ENCODE results near the gene LIN37. TPM values are rescaled to one million over a fixed set of nuclear protein-coding genes. Genes with fewer than 3 reads are reported as not detected.

LIN37 gene
- total RNA-seq, 1 experiment from 2014 or later, result 23.5 TPM

DNA sequence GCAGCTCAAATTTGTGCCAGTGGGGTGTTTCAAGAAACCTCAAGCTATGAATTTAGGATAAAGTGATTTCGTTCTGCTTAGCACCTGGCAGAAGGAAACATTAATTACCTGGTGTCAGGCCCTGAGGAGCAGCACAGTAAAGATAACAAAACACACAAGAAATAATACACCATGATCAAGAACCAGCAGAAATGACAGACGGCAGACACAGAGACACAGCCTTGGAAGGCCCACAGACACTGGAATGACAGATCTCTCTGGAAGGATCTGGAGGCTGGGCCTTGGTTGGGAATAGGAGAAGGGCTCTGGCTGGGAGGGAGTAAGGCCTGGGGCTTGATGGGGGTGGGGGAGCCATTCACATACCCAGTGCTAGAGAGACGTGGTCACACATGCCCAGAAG, 53.5 kb downstream of the LIN37 start:
- ChIA-PET POLR2A (interaction anchor here (0.6 kb wide), 2 partner anchors 34 to 81 kb away, joined by 4 to 5 read pairs; no protein-coding TSS in a partner anchor), CTCF (no interaction called here)
- intact Hi-C loops (cut with micrococcal nuclease; ENCODE audit: unreplicated experiment) (no loop called here), in situ Hi-C loops (cut with HindIII; ENCODE audit: low pct_unique_long_range_greater_than_20kb, low sequenced_read_pairs) (no loop called here)
- H3K27ac ChIP-seq (ENCODE audit: low read length), result no peak overlapping the region
- no peak overlapping the region for H3K4me3 ChIP-seq (ENCODE audit: low read depth in 2 of 2, low read length in 2 of 2)
- BruUV-seq (replicated peaks), result no TSS peak
- H3K36me3 ChIP-seq (ENCODE audit: control insufficient read depth, insufficient read depth, low read length), result no peaks in the 10 kb centered on the region
- TF ChIP-seq, protein P1, sequence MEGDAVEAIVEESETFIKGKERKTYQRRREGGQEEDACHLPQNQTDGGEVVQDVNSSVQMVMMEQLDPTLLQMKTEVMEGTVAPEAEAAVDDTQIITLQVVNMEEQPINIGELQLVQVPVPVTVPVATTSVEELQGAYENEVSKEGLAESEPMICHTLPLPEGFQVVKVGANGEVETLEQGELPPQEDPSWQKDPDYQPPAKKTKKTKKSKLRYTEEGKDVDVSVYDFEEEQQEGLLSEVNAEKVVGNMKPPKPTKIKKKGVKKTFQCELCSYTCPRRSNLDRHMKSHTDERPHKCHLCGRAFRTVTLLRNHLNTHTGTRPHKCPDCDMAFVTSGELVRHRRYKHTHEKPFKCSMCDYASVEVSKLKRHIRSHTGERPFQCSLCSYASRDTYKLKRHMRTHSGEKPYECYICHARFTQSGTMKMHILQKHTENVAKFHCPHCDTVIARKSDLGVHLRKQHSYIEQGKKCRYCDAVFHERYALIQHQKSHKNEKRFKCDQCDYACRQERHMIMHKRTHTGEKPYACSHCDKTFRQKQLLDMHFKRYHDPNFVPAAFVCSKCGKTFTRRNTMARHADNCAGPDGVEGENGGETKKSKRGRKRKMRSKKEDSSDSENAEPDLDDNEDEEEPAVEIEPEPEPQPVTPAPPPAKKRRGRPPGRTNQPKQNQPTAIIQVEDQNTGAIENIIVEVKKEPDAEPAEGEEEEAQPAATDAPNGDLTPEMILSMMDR (IDR thresholded peaks at IDR 0.05), result no peak
- no peak for TF ChIP-seq SIN3A (IDR thresholded peaks at IDR 0.05; ENCODE audit: borderline replicate concordance, insufficient read depth, low read depth, low read length)
- no peak for TF ChIP-seq TCF7L2 (IDR thresholded peaks at IDR 0.05; ENCODE audit: low read depth, low read length)
- TF ChIP-seq POLR2AphosphoS5 (IDR thresholded peaks at IDR 0.05; ENCODE audit: low read depth, low read length), result no peak
- no peaks in the 10 kb centered on the region for H3K9me3 ChIP-seq (ENCODE audit: control insufficient read depth, insufficient read depth, low read depth, low read length)
- H3K4me1 ChIP-seq (ENCODE audit: control insufficient read depth, insufficient read depth, low read length), result no peaks in the 10 kb centered on the region
- H3K27me3 ChIP-seq (ENCODE audit: control insufficient read depth, insufficient read depth, low read length), result no peaks in the 10 kb centered on the region
- no peak for ATAC-seq
- no peak for DNase-seq (ENCODE audit: low read depth, low spot score)

Other genes starting within 250 kb of the LIN37 start
- gene DMKN, start 234.9 kb upstream of the LIN37 start, total RNA-seq (2021; ENCODE audit: unreplicated experiment), result 5.6 TPM
- 0.39 TPM for gene SBSN, start 220.3 kb upstream of the LIN37 start, total RNA-seq (2021; ENCODE audit: unreplicated experiment)
- not detected for gene GAPDHS, start 215.1 kb upstream of the LIN37 start, total RNA-seq (2021; ENCODE audit: unreplicated experiment)
- gene TMEM147, start 202.9 kb upstream of the LIN37 start, total RNA-seq (2021; ENCODE audit: unreplicated experiment), result 157 TPM
- gene ATP4A, start 184.9 kb upstream of the LIN37 start, total RNA-seq (2021; ENCODE audit: unreplicated experiment), result not detected
- not detected for gene PMIS2, start 162.4 kb upstream of the LIN37 start, total RNA-seq (2021; ENCODE audit: unreplicated experiment)
- gene HAUS5, start 135.8 kb upstream of the LIN37 start, total RNA-seq (2021; ENCODE audit: unreplicated experiment), result 23.2 TPM
- gene RBM42, start 119.5 kb upstream of the LIN37 start, total RNA-seq (2021; ENCODE audit: unreplicated experiment), result 180 TPM
- gene ETV2, start 106.8 kb upstream of the LIN37 start, total RNA-seq (2021; ENCODE audit: unreplicated experiment), result 2.8 TPM
- gene COX6B1, start 100.3 kb upstream of the LIN37 start, total RNA-seq (2021; ENCODE audit: unreplicated experiment), result 835 TPM
- gene UPK1A, start 82.1 kb upstream of the LIN37 start, total RNA-seq (2021; ENCODE audit: unreplicated experiment), result 0.67 TPM
- gene ZBTB32, start 44.0 kb upstream of the LIN37 start, total RNA-seq (2021; ENCODE audit: unreplicated experiment), result not detected
- 68.8 TPM for gene KMT2B, start 30.6 kb upstream of the LIN37 start, total RNA-seq (2021; ENCODE audit: unreplicated experiment)
- 12.5 TPM for gene IGFLR1, start 6.1 kb upstream of the LIN37 start, total RNA-seq (2021; ENCODE audit: unreplicated experiment)
- 29.8 TPM for gene U2AF1L4, start 3.2 kb upstream of the LIN37 start, total RNA-seq (2021; ENCODE audit: unreplicated experiment)
- 169 TPM for gene PSENEN, start 2.9 kb upstream of the LIN37 start, total RNA-seq (2021; ENCODE audit: unreplicated experiment)
- gene HSPB6, start 8.5 kb downstream of the LIN37 start, total RNA-seq (2021; ENCODE audit: unreplicated experiment), result 0.87 TPM
- gene PROSER3, start 9.6 kb downstream of the LIN37 start, total RNA-seq (2021; ENCODE audit: unreplicated experiment), result 63.9 TPM
- 35.8 TPM for gene ARHGAP33, start 27.0 kb downstream of the LIN37 start, total RNA-seq (2021; ENCODE audit: unreplicated experiment)
- gene PRODH2, start 64.3 kb downstream of the LIN37 start, total RNA-seq (2021; ENCODE audit: unreplicated experiment), result not detected
- 0.67 TPM for gene NPHS1, start 103.9 kb downstream of the LIN37 start, total RNA-seq (2021; ENCODE audit: unreplicated experiment)
- gene KIRREL2, start 108.3 kb downstream of the LIN37 start, total RNA-seq (2021; ENCODE audit: unreplicated experiment), result 5.0 TPM
- gene APLP1, start 120.0 kb downstream of the LIN37 start, total RNA-seq (2021; ENCODE audit: unreplicated experiment), result 74.6 TPM
- gene NFKBID, start 152.0 kb downstream of the LIN37 start, total RNA-seq (2021; ENCODE audit: unreplicated experiment), result 20.5 TPM
- gene HCST, start 154.0 kb downstream of the LIN37 start, total RNA-seq (2021; ENCODE audit: unreplicated experiment), result 2.9 TPM
- not detected for gene TYROBP, start 159.7 kb downstream of the LIN37 start, total RNA-seq (2021; ENCODE audit: unreplicated experiment)
- gene LRFN3, start 187.8 kb downstream of the LIN37 start, total RNA-seq (2021; ENCODE audit: unreplicated experiment), result 16.7 TPM
- 19.0 TPM for gene SDHAF1, start 246.6 kb downstream of the LIN37 start, total RNA-seq (2021; ENCODE audit: unreplicated experiment)

All from Panc1 (cell line).